Cardiac muscle cell (in vitro differentiated cells and primary cell): ENCODE data around the gene PODNL1. TPM values are rescaled to one million over a fixed set of nuclear protein-coding genes. Genes with fewer than 3 reads are reported as not detected.

Experiments used
- DNase-seq, 2 donors: peaks; one replicate each; pipeline versions ENCODE4 v3.0.0 to v3.0.0-alpha.2; 2010 to 2017; ENCODE audit warnings: low read depth in 1 of 2, low spot score in 1 of 2
- H3K27ac ChIP-seq: fragments of 200-600 bp; sonication (generic); 2 replicates; pipeline ENCODE4 v1.5.1; 2016
- H3K27me3 ChIP-seq: fragments of 200-600 bp; sonication (generic); 2 replicates; pipeline ENCODE4 v1.6.0; 2016; ENCODE audit warnings: control low read depth
- H3K36me3 ChIP-seq: fragments of 200-600 bp; sonication (generic); 2 replicates; pipeline ENCODE4 v1.5.1; 2016; ENCODE audit warnings: control low read depth
- H3K4me1 ChIP-seq: fragments of 200-600 bp; sonication (generic); 2 replicates; pipeline ENCODE4 v1.8.1; 2017; ENCODE audit warnings: low read depth, mild to moderate bottlenecking, mixed run types
- H3K4me3 ChIP-seq: fragments of 200-600 bp; sonication (generic); 2 replicates; pipeline ENCODE4 v1.5.1; 2016; ENCODE audit warnings: mild to moderate bottlenecking
- H3K9me3 ChIP-seq: fragments of 200-600 bp; sonication (generic); 2 replicates; pipeline ENCODE4 v1.5.1; 2017; ENCODE audit warnings: low read depth, mild to moderate bottlenecking, control low read depth
- CTCF ChIP-seq: IDR thresholded peaks from 2 replicates; pipeline ENCODE4 v1.5.1; 2012; ENCODE audit warnings: low read depth, mild to moderate bottlenecking, low read length
- polyA plus RNA-seq: library from polyadenylated mRNA; unstranded; fragments of >200 nt; fragmentation: Nextera tagmentation; extraction: Ambion mirVana; gene quantifications from 2 replicates; pipeline ENCODE4 v1.2.1, GENCODE V29; 2016
- total RNA-seq: library from RNA; depleted of rRNA; stranded (reverse); fragments of >200 nt; gene quantifications from 2 replicates; pipeline ENCODE4 v1.2.3, GENCODE V29; 2016

The PODNL1 gene
- total and polyA plus RNA-seq, 2 experiments from 2014 or later: 0.24 TPM; not detected in 1

DNA sequence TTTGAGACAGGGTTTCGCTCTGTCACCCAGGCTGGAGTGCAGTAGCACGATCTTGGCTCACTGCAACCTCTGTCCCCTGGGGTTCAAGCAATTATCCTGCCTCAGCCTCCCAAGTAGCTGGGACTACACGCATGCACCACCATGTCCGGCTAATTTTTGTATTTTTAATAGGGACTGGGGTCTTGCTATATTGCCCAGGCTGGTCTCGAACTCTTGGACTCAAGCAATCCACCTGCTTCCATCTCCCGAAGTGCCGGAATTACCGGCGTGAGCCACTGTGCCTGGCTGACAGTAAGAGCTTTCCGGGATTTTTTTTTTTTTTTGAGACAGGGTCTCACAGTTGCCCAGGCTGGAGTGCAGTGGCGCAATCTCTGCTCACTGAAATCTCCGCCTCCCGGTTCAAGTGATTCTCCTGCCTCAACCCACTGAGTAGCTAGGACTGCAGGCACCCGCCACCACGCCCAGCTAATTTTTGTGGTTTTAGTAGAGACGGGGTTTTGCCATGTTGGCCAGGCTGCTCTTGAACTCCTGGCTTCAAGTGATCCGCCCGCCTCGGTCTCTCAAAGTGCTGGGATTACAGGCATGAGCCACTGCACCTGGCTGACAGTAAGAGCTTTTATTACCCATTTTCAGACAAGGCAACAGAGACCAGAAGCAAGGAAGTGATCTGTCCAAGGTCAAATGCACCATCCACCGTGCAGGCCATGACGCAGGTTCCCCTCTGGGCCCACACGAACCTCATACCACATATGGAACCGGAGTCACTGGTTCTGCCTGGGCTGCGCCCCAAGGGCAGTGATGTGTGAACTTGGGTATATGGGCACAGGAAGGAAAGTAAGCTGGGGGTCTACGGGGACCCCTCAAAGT is 46.9 kb upstream of the PODNL1 start:
- H3K27me3 ChIP-seq: no peaks in the 10 kb centered on the region
- no peak for DNase-seq
- H3K4me3 ChIP-seq: no peak overlapping the region
- H3K27ac ChIP-seq: no peak overlapping the region
- peaks cover 13% of the 10 kb centered on the region for H3K4me1 ChIP-seq
- no peaks in the 10 kb centered on the region for H3K36me3 ChIP-seq
- H3K9me3 ChIP-seq: no peaks in the 10 kb centered on the region
- TF ChIP-seq CTCF: no peak

- Histone ChIP-seq H3K4me3 (no peak overlapping the region), H3K27me3 (no peaks in the 10 kb centered on the region), H3K9me3 (no peaks in the 10 kb centered on the region), H3K4me1 (peaks cover 18% of the 10 kb centered on the region), H3K36me3 (no peaks in the 10 kb centered on the region), H3K27ac (no peak overlapping the region)
- TF ChIP-seq CTCF: no peak
- no peak for DNase-seq
These were observed 46.0 kb upstream of the PODNL1 start for GRCh38 chr19:13984186-13984585.

- TF ChIP-seq CTCF: no peak
- Histone ChIP-seq H3K9me3 (no peaks in the 10 kb centered on the region), H3K4me1 (peaks cover 20% of the 10 kb centered on the region), H3K27ac (no peak overlapping the region), H3K36me3 (no peaks in the 10 kb centered on the region), H3K4me3 (no peak overlapping the region), H3K27me3 (no peaks in the 10 kb centered on the region)
- DNase-seq: no peak
These were observed 45.1 kb upstream of the PODNL1 start for GRCh38 chr19:13983213-13983889.

DNA sequence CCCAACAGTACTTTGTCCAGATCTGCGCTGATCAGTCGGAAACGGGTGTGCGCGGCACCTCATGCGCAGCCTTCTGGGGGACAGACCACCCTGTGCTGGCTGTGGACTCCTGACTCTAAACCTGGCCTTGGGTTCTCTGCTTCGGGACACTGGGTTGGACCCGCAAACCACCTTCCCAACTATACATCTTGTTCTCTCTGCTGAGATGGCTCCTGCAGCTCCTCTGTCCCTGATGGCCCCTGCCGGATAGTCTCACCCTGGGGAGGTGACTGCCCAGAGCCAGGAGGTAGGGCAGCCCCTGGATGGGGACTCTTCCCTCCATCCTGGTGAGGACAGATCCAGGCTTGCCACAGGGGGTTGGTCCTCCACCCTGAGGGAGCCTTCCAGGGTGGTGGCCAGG is 44.6 kb upstream of the PODNL1 start:
- no peak for DNase-seq
- no peak for TF ChIP-seq CTCF
- no peaks in the 10 kb centered on the region for H3K36me3 ChIP-seq
- H3K27me3 ChIP-seq: no peaks in the 10 kb centered on the region
- H3K4me1 ChIP-seq: peaks cover 20% of the 10 kb centered on the region
- no peak overlapping the region for H3K4me3 ChIP-seq
- H3K9me3 ChIP-seq: no peaks in the 10 kb centered on the region
- H3K27ac ChIP-seq: no peak overlapping the region

- DNase-seq: no peak
- peaks cover 20% of the 10 kb centered on the region for H3K4me1 ChIP-seq
- H3K9me3 ChIP-seq: no peaks in the 10 kb centered on the region
- no peaks in the 10 kb centered on the region for H3K36me3 ChIP-seq
- H3K4me3 ChIP-seq: no peak overlapping the region
- no peaks in the 10 kb centered on the region for H3K27me3 ChIP-seq
- no peak for TF ChIP-seq CTCF
- no peak overlapping the region for H3K27ac ChIP-seq
These were observed 43.8 kb upstream of the PODNL1 start for GRCh38 chr19:13981988-13982501.
